Fibroblast of villous mesenchyme (primary cell): ENCODE measurements around the gene ANKRD62. TPM values are rescaled to one million over a fixed set of nuclear protein-coding genes. Genes with fewer than 3 reads are reported as not detected.
A peak's percentile ranks its signal among the peaks of the same experiment; 100 is the strongest.

Source experiments
- DNase-seq: peaks from one replicate; pipeline ENCODE4 v3.0.0-alpha.2; 2010; ENCODE audit warnings: low read depth
- H3K4me3 ChIP-seq: 2 replicates; pipeline ENCODE4 v1.5.1; 2011; ENCODE audit warnings: low read depth, mild to moderate bottlenecking, low read length
- small RNA-seq: library from RNA; depleted of rRNA; stranded (forward); fragments of <200 nt; gene quantifications from one replicate; pipeline ENCODE3, GENCODE V24; 2012
- total RNA-seq: library from RNA; depleted of rRNA; stranded (reverse); fragments of >200 nt; gene quantifications from 2 replicates; pipeline ENCODE4 v1.2.3, GENCODE V29; 2012
- TF ChIP-seq, protein P1 (sequence below): IDR thresholded peaks from 2 replicates; pipeline ENCODE4 v1.5.1; 2012; ENCODE audit warnings: low read depth, mild to moderate bottlenecking, low read length; ENCODE audit not compliant: insufficient read depth

Gene ANKRD62
- total RNA-seq, 1 donor: not detected

- TF ChIP-seq, protein P1, sequence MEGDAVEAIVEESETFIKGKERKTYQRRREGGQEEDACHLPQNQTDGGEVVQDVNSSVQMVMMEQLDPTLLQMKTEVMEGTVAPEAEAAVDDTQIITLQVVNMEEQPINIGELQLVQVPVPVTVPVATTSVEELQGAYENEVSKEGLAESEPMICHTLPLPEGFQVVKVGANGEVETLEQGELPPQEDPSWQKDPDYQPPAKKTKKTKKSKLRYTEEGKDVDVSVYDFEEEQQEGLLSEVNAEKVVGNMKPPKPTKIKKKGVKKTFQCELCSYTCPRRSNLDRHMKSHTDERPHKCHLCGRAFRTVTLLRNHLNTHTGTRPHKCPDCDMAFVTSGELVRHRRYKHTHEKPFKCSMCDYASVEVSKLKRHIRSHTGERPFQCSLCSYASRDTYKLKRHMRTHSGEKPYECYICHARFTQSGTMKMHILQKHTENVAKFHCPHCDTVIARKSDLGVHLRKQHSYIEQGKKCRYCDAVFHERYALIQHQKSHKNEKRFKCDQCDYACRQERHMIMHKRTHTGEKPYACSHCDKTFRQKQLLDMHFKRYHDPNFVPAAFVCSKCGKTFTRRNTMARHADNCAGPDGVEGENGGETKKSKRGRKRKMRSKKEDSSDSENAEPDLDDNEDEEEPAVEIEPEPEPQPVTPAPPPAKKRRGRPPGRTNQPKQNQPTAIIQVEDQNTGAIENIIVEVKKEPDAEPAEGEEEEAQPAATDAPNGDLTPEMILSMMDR: no peak
- no peak overlapping the region for H3K4me3 ChIP-seq
- DNase-seq: peak; percentile 13
These were observed 65.8 kb downstream of the ANKRD62 start for GRCh38 chr18:12159446-12159845.

DNA sequence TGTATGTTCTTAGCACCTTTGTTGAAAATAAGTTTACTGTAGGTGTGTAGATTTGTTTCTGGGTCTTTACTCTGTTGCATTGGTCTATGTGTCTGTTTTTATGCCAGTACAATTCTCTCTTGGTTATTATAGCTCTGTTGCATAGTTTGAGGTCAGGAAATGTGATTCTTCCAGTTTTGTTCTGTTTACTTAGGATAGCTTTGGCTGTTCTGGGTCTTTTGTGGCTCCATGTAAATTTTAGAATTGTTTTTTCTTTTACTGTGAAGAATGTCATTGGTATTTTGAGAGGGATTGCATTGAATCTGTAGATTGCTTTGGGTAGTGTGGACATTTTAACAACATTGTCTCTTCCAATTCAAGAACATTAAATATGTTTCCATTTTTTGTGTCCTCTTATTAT is 69.1 kb downstream of the ANKRD62 start:
- TF ChIP-seq, protein P1: no peak
- no peak for DNase-seq
- no peak overlapping the region for H3K4me3 ChIP-seq

GRCh38 chr18:12165038-12165768 is 71.6 kb downstream of the ANKRD62 start:
- TF ChIP-seq, protein P1: no peak
- no peak for DNase-seq

More at GRCh38 chr18:12165038-12165768, 71.6 kb downstream of the ANKRD62 start:
- no peak overlapping the region for H3K4me3 ChIP-seq

Small RNA genes lying within 50 kb of the gene (small RNA-seq; reads per million reads assigned to genes)
- not detected for gene RNU6-324P

Other genes with a start within 250 kb of the ANKRD62 start
- gene CHMP1B, start 242.4 kb upstream of the ANKRD62 start, total RNA-seq: 38.7 and 40.6 TPM in 2 replicates
- 21.9 and 27.2 TPM in 2 replicates for gene MPPE1, start 185.5 kb upstream of the ANKRD62 start, total RNA-seq
- 17.4 and 41.5 TPM in 2 replicates for gene IMPA2, start 112.3 kb upstream of the ANKRD62 start, total RNA-seq
- not detected in 2 replicates for gene CIDEA, start 160.5 kb downstream of the ANKRD62 start, total RNA-seq
- 821 and 1,150 TPM in 2 replicates for gene TUBB6, start 214.4 kb downstream of the ANKRD62 start, total RNA-seq